HepG2 (cell line): ENCODE measurements around the gene APC2. TPM values are rescaled to one million over a fixed set of nuclear protein-coding genes. Genes with fewer than 3 reads are reported as not detected.

Experiments used
- ATAC-seq: fragments of 200-7000 bp; cut with Tn5 transposase; 3 replicates; pipeline ENCODE4 v1.9.1; 2020; ENCODE audit warnings: mild to moderate bottlenecking, moderate library complexity
- BruUV-seq: library from RNA; stranded (reverse); fragments of 400-500 nt; replicated peaks from 2 replicates; lab custom pipeline; 2021; lab: Mats Ljungman, UMichigan
- CTCF ChIA-PET: fragments of 300-600 bp; formaldehyde crosslinking; extraction: SDS; loops from one replicate; lab custom pipeline; 2021; ENCODE audit warnings: low total read pairs, inconsistent platforms, low intra/inter-chr PET ratio; lab: Yijun Ruan, JAX
- POLR2A ChIA-PET: fragments of 350-600 bp; sonication (Branson Sonifier 250); formaldehyde crosslinking; loops from one replicate; lab custom pipeline; 2020; ENCODE audit warnings: antibody characterized with exemption, inconsistent platforms; lab: Yijun Ruan, JAX
- DNase-seq: peaks from one replicate; pipeline ENCODE4 v3.0.0-alpha.2; 2015; ENCODE audit warnings: low spot score
- FAIRE-seq: peaks from 3 replicates; lab custom pipeline; 2011; peaks lifted over from hg19 to GRCh38; lab: Jason Lieb, UNC
- H2AFZ ChIP-seq: one replicate; pipeline ENCODE4 v1.6.1; 2011; ENCODE audit warnings: low read length, inconsistent platforms
- H3K27ac ChIP-seq: fragments of 300-600 bp; 3 replicates; pipeline ENCODE4 v1.8.0; 2011; ENCODE audit warnings: mixed run types, mild to moderate bottlenecking, mixed read lengths, low read length, inconsistent platforms; ENCODE audit not compliant: insufficient read depth; ENCODE audit errors: extremely low read length
- H3K27me3 ChIP-seq, 2 experiments: fragments of 200-600 bp in 1 of 2; 2 replicates in 1 of 2; 3 replicates in 1 of 2; pipeline versions ENCODE4 v1.6.0 to v1.8.0; 2011; ENCODE audit warnings: low read length in 2 of 2, mild to moderate bottlenecking in 2 of 2, moderate library complexity in 2 of 2, inconsistent platforms in 1 of 2; ENCODE audit not compliant: insufficient read depth in 2 of 2, control insufficient read depth in 1 of 2
- H3K36me3 ChIP-seq, 2 experiments: fragments of 200-600 bp in 1 of 2; replicated peaks in 1 of 2; 2 replicates in 1 of 2; 3 replicates in 1 of 2; pipeline versions ENCODE4 v1.5.1 to v1.8.0; 2011; ENCODE audit warnings: low read length in 2 of 2, inconsistent platforms in 1 of 2; ENCODE audit not compliant: insufficient read depth in 2 of 2, control insufficient read depth in 1 of 2
- H3K4me1 ChIP-seq: 2 replicates; pipeline ENCODE4 v1.5.1; 2012; ENCODE audit warnings: low read length, inconsistent platforms; ENCODE audit not compliant: insufficient read depth
- H3K4me2 ChIP-seq: 2 replicates; pipeline ENCODE4 v1.6.0; 2011; ENCODE audit warnings: low read depth, low read length, inconsistent platforms
- H3K4me3 ChIP-seq, 3 experiments: fragments of 200-600 bp in 1 of 3; sonication (generic), shearing (Covaris generic) in 1 of 3; replicated peaks in 1 of 3; 2 replicates each; pipeline ENCODE4 v1.5.1; 2011 to 2016; ENCODE audit warnings: low read length in 3 of 3, inconsistent platforms in 2 of 3, low read depth in 2 of 3, mild to moderate bottlenecking in 2 of 3, control low read depth in 1 of 3, mixed read lengths in 1 of 3; ENCODE audit not compliant: insufficient read depth in 1 of 3
- H3K79me2 ChIP-seq: one replicate; pipeline ENCODE4 v1.6.1; 2011; ENCODE audit warnings: low read length, inconsistent platforms; ENCODE audit not compliant: insufficient read depth
- H3K9ac ChIP-seq: 2 replicates; pipeline ENCODE4 v1.6.0; 2011; ENCODE audit warnings: mild to moderate bottlenecking, low read depth, low read length, inconsistent platforms; ENCODE audit not compliant: insufficient read depth
- H3K9me3 ChIP-seq: 2 replicates; pipeline ENCODE4 v1.5.1; 2012; ENCODE audit warnings: mild to moderate bottlenecking, low read length
- H4K20me1 ChIP-seq: 2 replicates; pipeline ENCODE4 v1.6.0; 2011; ENCODE audit warnings: inconsistent platforms, mild to moderate bottlenecking, low read length, moderate library complexity; ENCODE audit not compliant: insufficient read depth
- CERS6 ChIP-seq: sonication (generic); formaldehyde crosslinking; IDR thresholded peaks from 2 replicates; pipeline ENCODE4 v1.5.0; 2020; ENCODE audit warnings: missing genetic modification reagents
- ETV5 ChIP-seq: IDR thresholded peaks from 2 replicates; pipeline ENCODE4 v1.6.1; 2018; ENCODE audit warnings: missing biosample characterization, missing genetic modification reagents, inconsistent platforms, borderline replicate concordance
- GATA4 ChIP-seq: sonication (generic); IDR thresholded peaks from 2 replicates; pipeline ENCODE4 v1.6.1; 2016; ENCODE audit warnings: antibody characterized with exemption, low read depth, borderline replicate concordance
- MIER3 ChIP-seq: IDR thresholded peaks from 2 replicates; pipeline ENCODE4 v1.6.1; 2016; ENCODE audit warnings: missing compliant biosample characterization, borderline replicate concordance
- SIN3B ChIP-seq: fragments of 150-350 bp; IDR thresholded peaks from 2 replicates; pipeline ENCODE4 v1.6.1; 2014; ENCODE audit warnings: low read length
- TBX3 ChIP-seq: fragments of 450-650 bp; IDR thresholded peaks from 2 replicates; pipeline ENCODE4 v1.6.1; 2017; ENCODE audit warnings: antibody characterized with exemption, mild to moderate bottlenecking, inconsistent platforms, borderline replicate concordance
- ZBTB33 ChIP-seq: sonication (generic); formaldehyde crosslinking; IDR thresholded peaks from 2 replicates; pipeline ENCODE4 v1.4.0; 2020; ENCODE audit warnings: missing genetic modification reagents
- ZBTB38 ChIP-seq: sonication (generic); formaldehyde crosslinking; IDR thresholded peaks from 2 replicates; pipeline ENCODE4 v1.5.1; 2020; ENCODE audit warnings: mild to moderate bottlenecking, missing genetic modification reagents
- ZEB1 ChIP-seq: IDR thresholded peaks from 2 replicates; pipeline ENCODE4 v1.6.1; 2012; ENCODE audit warnings: mild to moderate bottlenecking, low read depth, inconsistent platforms; ENCODE audit not compliant: insufficient replicate concordance
- ZNF687 ChIP-seq: sonication (generic); formaldehyde crosslinking; IDR thresholded peaks from 2 replicates; pipeline ENCODE4 v1.5.1; 2020; ENCODE audit warnings: mild to moderate bottlenecking, missing genetic modification reagents, moderate library complexity
- WGBS: methylation state at CpG from one replicate; pipeline ENCODE4 v1.1.6; 2017; ENCODE audit warnings: low lambda C conversion rate; 5-methylcytosine and 5-hydroxymethylcytosine counted together
- in situ Hi-C: cut with HindIII; loops from 2 replicates; pipeline ENCODE4 v1.10.0; 2017; ENCODE audit warnings: low pct_unique_long_range_greater_than_20kb; ENCODE audit not compliant: extremely low pct_ligation_motif_present
- intact Hi-C: fragments of 100-400 bp; cut with micrococcal nuclease; formaldehyde crosslinking; loops from one replicate; pipeline ENCODE4 v1.10.0; 2022; ENCODE audit not compliant: unreplicated experiment
- polyA plus RNA-seq, 8 experiments: library from polyadenylated mRNA; depleted of rRNA in 3 of 8; stranded (reverse) in 7 of 8; unstranded in 1 of 8; fragments of >200 nt; fragmentation: Illumina TruSeq in 4 of 8; extraction: Trizol in 4 of 8; gene quantifications; 2 replicates each; pipeline versions ENCODE4 v1.2.1 to v1.2.3, GENCODE V29; 2011 to 2016; ENCODE audit warnings: low read depth in 4 of 8, missing spikeins in 1 of 8, mixed read lengths in 1 of 8; ENCODE audit not compliant: insufficient read depth in 1 of 8
- total RNA-seq, 5 experiments: library from RNA; depleted of rRNA; stranded (reverse); fragments of >200 nt; fragmentation: Illumina TruSeq; extraction: Trizol; gene quantifications; 2 replicates each; pipeline ENCODE4 v1.2.3, GENCODE V29; 2016; ENCODE audit warnings: low read depth in 1 of 5

The APC2 gene
- total and polyA plus RNA-seq, 2 of the 13 experiments (the other 11 are each of a cell fraction or from before 2014, with no cell fraction given) = 0.08 to 0.22 TPM

GRCh38 chr19:1422360-1422759 is 27.6 kb upstream of the APC2 start:
- intact Hi-C loops = no loop called here
- Histone ChIP-seq H3K4me2 (no peak overlapping the region), H3K79me2 (peaks cover 55% of the 10 kb centered on the region), H3K27me3 (no peaks in the 10 kb centered on the region), H3K4me3 (no peak overlapping the region), H3K9me3 (no peaks in the 10 kb centered on the region), H2AFZ (no peak overlapping the region), H3K9ac (no peak overlapping the region; the same call in 1 of the 2 replicates), H4K20me1 (peaks cover 33% of the 10 kb centered on the region), H3K4me1 (peaks cover 51% of the 10 kb centered on the region), H3K36me3 (peaks cover 32 to 77% of the 10 kb centered on the region in 2 experiments), H3K27ac (peak overlapping the region; percentile 71)
- no peak for TF ChIP-seq MIER3 (CRISPR knock-in tag)
- TF ChIP-seq SIN3B = no peak
- peak; percentile 7; the same call in 1 of the 2 replicates for TF ChIP-seq ZNF687 (CRISPR knock-in tag)
- no peak for TF ChIP-seq ETV5 (CRISPR knock-in tag)
- TF ChIP-seq CERS6 = no peak
- no peak for TF ChIP-seq ZEB1
- no peak for TF ChIP-seq GATA4
- 0 out of 2 replicates have a peak, but pooled peaks have one; percentile 7 for TF ChIP-seq ZBTB38 (CRISPR knock-in tag)
- TF ChIP-seq TBX3 = no peak
- peak; percentile 94 for TF ChIP-seq ZBTB33
- ChIA-PET CTCF (no interaction called here), POLR2A (interaction anchor here (2.5 kb wide), 1 partner anchor 9 kb away, joined by 6 read pairs; no protein-coding TSS in a partner anchor)
- in situ Hi-C loops = no loop called here
- no peak for FAIRE-seq
- DNase-seq = no peak
- no TSS peak for BruUV-seq
- WGBS = 92% methylated on average over 11 of the region's 16 CpGs
- no peak for ATAC-seq
